Stimulated activated CD4-positive, alpha-beta T cell treated with anti-CD3 and anti-CD28 coated beads, Interleukin-1b, Interleukin-23, amount 100 ng/mL, for 1 hour (primary cell): ENCODE results near the gene NFIA.
"Not testable (repeated sequence)": the region's sequence is repeated elsewhere in the genome, so short reads cannot be mapped to it uniquely, and the experiment has no call there.

Source experiments
- DNase-seq, 2 donors: peaks; one replicate each; pipeline ENCODE4 v3.0.0-alpha.2; 2020; ENCODE audit warnings: low read depth in 2 of 2

The NFIA gene

DNA sequence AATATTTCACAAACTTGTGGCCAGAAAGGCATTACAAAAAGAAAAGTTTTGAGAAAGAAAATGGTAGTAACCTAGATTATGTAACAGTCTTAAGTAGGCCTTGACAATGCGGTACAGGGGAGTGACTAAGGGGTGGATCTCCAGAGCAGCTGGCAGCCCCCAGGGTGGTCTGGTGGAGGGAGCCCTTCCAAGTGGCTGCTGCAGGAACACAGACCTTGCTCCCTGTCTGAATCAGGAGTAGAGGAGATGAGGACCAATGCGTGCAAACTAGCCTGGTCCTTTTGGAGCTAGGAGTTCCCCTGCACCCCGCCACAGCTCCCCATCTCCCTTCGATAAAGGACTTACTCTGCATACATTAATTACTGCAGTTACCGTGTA, 189.0 kb downstream of the NFIA start:
- DNase-seq, result no peak

DNA sequence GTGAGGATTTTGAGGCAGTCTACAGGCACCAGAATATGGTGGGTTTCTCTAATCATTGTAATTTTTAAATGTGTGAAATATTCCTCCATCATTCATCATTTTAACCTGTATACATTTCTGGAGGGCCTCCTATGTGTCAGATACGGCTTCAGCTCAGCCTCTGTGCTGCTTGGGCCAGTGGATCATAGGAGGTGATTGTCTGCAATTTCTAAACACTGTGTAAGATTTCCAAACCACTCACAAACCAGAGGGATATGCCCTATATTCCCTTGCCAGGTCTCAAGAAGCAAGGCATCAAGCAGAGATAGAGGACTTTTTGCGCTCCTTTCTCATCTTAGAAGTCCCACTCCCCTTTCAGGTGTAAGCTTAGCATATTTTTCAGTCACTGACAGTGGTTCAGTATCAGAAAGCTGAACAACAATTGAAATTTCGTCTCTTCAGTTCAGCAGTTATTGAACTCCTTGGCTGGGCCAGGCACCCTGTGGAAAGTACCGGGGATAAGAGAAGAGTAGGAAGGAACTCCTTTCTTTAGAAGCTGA, 190.9 kb downstream of the NFIA start:
- DNase-seq, result no peak

DNA sequence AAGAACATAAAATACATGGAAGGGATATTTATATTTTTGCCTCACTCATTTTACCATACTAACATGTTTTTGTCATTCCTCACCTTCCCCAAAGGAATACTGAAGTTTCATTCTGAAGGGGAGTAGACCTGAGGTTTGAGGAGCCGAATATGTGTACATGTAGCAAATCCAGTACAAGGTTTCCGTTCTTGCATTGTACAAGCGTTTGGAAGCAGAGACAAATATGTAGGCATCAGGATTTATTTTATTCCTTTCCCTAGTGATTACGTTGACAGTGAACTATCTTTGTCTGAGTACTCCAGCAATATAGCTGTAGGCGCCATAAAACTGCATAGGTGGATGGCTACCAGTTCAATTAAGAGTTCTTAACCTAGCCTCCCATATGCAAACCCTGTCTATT, 191.5 kb downstream of the NFIA start:
- no peak for DNase-seq

DNA sequence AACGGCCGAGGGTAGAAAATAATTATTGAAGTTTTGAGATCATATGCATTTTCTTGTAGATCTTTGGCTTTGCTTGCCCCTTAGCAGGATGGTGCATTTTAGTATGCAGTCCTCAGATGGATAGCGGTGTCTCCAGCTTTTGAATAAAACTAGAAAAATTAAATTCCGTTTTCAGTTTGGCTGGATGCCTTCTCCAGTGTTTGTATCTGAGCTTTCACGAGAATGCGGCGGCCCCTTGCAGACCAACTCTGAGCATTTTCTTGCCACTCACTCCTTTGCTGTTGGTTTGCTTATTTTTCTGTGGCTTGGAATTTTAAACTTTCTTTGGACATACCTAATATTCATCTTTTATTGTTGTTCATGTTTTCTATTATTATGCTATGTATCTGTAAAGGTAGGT, 192.6 kb downstream of the NFIA start:
- DNase-seq, result no peak

DNA sequence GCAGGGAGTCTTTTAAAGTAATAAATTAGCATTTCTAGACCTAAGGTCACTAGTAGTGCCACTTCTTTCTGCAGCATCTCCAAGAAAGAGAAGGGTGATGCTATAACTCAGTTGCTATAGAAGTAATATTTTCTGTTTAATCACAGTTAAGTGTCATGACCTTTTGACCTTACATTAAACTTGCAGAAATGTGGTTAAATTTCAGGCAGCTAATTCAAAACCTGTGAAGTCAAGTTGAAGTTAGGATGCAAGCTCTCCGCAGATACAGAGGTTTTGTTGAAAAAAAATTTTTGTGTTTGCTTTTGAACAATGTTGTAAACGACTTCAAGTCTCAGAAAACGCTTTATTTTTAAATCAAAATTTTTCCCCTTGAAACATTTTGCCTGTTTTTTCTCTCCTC, 193.9 kb downstream of the NFIA start:
- DNase-seq, result no peak

DNA sequence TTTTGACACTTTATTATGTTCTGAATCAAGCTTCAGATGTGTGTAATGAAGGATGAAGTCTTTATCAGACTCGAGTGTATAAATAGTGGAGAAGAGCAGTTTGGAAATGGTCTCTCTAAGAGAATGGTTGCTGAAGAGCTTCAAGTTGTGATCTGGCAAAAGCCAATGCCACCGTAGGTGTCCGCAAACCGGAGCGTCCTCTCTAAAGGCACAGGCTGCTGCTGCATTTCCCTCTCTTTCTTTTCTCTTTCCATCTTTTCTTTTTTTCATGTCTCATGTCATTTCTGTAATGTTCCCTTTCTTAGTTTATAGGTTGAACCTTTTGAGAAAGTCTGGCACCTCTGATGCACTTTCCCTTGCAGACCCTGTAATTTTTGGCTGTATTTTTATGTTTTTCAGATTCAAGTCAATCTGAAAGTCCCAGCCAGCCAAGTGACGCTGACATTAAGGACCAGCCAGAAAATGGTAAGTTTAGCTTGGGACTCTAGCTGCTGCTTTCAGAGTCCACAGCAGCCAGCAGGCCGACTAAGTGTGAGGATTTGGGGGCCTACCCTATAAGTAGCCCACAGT, 194.8 kb downstream of the NFIA start:
- no peak for DNase-seq

DNA sequence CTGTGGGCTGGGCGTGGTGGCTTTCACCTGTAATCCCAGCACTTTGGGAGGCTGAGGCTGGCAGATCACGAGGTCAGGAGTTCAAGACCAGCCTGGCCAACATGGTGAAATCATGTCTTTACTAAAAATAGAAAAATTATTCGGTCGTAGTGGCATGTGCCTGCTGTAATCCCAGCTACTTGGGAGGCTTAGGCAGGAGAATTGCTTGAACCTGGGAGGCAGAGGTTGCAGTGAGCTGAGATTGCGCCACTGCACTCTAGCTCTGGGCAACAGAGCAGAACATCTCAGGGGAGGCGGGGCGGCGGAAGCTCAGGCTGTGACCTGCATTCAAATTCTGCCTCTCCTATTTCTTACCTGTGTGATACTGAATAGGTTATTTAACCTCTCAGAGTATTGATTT, 196.1 kb downstream of the NFIA start:
- not testable (repeated sequence) for DNase-seq

DNA sequence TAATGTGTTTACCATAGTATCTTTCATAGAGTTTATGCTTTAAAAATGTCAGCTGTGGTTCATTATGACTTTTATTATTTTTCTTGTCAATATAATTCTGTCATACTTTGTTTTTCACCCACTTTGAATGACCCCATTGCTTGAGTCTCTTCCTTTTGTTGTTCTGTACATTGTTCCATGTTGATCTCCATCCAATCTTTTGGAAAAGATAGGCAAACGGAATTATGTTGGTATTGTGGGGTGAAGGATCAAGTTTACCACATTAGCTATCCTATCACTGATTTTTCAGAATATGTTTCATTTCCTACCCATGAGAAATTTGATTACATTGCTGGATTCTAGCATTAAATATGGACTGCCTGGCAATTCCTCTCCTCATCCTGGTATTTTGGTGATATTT, 196.6 kb downstream of the NFIA start:
- no peak for DNase-seq

DNA sequence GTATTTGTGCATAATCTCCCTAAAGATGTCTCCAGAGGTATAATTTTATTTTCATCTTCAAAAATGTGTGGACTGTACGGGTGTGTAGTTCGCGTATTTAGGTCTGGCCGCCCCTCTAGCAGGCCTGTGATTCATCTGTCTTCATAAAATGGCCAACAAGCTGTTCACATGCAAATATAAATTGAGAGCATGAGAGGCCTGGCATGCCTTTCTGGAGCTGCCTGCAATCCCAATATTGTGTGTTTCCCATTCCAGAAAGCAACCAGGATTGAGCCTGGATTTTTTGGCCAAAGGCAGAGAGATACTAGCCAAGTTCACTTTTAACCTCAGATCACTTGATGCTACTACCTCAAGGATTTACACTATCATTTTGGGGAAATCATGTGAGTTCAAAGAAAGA, 197.2 kb downstream of the NFIA start:
- DNase-seq, result no peak

DNA sequence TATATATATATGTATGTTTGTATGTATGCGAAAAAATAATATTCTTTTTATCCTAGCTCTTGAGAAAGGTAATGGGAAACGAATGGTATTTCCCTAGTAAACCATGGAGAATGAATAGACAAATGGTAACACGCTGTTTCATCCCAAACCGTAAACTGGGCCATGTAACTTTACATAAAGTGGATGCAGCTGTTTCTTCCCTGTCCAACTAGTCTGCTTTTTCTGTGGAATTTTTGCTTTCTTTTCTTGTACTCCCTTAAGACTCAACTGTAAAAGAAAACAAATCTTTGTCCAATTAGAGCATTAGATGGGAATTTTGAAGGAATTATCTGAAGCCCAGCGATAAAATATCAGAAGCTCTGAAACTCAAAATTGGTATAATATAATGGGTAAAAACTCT, 198.1 kb downstream of the NFIA start:
- no peak for DNase-seq

DNA sequence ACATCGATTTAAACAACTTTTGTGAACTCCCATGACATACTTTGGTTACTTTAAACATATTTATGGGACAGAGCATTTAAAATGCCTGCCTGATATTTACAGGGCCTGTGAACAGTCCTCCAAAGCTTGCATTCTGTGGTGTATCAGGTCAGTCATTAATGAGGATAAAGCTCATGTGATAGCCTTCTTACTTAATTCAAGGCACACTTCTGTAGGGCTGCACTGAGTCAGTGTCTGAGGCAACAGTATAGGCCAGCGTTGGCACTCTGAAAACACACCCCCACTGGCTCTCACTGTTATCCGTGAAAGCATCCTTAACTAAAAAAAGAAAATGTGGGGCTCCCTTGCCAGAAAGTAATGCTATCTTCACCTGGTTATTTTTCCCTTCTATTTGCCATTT, 200.0 kb downstream of the NFIA start:
- no peak for DNase-seq

DNA sequence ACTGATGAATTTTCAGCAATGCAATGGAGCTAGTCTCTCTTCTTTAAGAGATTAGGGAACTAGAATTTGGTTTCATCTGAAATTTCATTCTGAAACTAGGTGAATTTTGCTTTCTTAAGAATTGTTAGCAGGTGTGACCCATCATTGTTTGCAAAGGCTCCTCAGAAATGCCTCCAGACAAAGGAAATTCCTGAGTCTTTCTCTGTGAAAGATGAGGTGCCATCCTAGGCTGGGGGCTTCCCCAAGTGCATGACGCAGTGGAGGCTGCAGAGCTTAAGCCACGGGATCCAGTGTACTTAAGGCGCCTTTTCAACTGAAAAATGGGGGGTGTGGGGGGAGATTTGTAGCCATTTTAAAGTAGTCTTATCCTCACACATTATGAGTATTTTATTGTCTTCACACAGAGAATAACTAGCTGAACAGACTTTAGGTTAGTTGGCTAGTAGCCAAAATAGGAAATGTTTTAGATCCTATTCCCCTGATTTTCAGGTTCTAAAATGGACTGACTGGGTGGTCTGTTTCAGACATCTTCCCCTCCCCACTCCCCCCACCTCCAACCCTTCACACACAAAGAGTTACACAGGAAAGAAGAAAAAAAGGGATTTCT, 202.0 kb downstream of the NFIA start:
- no peak for DNase-seq

DNA sequence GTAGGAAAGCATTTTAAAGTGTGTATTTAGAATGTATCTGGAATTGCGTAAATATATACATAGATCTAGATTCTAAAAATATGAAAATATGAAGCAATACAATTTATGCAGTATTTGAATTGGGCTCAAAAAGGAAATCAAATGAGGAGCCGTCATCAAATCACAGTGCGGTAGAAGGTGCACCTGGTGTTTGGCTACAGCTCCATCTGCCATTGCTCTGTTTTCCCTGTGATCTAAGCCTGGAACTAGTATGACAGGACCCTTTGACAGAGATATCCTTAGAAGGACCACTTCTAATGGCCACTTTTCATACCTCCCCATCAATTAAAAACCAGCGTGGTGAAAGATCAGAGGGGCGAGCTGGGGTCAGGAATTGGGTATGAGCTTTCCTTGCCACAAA, 202.6 kb downstream of the NFIA start:
- DNase-seq, result no peak

DNA sequence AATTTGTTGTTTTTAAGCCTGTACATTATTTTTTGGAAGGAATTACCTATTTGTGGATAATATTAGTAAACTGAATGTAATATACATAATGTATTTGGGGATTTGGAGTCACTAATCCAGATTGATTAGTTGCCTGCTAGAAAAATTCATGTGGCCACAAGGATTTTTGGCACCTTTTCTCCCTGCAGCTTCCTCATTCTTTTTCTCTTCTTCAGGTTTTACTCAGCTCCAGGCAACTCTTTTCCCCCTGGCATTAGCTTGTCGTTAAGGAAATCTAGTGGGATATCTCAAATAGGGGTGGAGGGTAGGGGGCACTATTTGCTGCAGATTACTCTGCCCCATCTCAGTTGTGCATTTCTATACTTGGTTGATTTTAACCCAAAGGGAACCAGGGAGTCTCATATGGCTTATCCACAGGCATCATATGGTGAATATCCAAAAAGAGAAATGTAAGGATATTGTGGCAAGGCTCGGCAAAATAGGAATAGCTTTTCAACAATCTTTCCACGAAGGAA, 203.1 kb downstream of the NFIA start:
- DNase-seq, result no peak

DNA sequence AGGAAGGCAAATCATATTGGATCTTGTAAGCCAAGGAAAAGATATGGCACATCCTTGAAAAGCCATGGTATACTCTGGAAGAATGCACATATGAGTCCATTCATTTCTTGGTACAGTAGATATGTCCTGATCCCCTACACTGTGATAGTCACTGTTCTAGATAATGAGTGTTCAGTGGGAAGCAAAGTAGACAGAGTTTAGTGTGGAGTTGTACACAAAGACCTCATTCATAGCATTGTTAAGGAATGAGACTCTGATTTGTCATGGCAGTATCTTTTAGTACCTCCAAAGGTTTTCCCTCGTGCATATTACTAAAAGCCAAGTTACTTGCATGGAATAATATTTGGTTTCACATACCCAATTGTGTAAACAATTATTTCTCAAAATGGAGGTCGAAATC, 204.7 kb downstream of the NFIA start:
- no peak for DNase-seq

DNA sequence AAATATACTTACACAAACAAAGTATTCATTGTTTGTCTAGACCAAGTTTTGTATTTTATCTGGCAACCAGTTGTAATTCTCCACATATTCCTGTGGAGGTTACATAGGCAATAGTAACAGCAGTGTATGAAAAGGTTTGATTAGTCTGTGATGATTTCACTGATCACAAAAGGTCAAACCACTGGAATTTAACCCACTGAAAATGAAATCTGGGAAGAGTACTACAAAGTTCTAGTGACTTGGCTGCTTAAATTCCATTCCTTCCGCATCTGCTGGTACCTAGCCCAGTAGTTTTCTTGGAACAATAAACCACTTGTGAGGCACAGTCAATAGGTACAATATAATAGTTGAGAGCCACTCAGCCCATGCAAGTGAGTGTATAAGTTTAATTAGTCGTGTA, 205.4 kb downstream of the NFIA start:
- no peak for DNase-seq

DNA sequence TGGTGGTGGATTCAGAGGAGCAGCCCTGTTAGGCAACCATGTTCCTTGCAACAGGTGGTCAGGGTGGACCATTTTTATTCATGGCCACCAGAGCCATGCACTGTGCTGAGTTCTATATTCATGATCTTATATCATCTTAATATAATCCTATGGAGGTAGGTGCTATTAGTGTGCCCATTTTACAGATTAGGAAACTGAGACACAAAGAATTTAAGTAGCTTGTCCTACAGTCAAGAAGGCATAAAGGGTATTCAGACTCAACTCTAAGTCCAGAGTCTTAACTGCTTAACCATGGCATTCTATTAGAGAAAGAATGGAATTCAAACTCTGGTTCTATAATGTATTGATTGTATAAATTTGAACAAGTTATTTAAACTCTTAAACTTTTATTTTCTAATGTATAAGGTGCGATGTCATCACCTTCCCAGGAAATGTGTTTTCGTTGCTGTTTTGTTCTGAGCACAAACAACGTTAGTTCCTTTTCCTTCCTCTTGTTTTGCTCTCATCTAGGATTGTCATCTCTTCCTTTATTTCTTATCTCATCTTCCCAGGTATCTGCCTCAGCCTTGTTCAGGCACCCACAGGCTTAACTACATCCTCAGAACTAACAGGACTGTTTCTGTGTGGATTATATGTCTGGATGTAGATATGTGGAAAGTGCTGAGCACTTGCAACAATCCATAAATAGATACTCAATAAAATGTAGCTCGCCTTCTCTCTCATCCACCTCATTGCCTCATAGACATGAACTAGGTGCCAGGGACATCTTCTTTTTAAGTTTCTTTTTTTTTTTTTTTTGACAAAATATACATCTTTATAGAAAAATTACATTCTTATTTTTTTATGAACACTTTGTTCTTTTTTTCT, 207.1 kb downstream of the NFIA start:
- no peak for DNase-seq

DNA sequence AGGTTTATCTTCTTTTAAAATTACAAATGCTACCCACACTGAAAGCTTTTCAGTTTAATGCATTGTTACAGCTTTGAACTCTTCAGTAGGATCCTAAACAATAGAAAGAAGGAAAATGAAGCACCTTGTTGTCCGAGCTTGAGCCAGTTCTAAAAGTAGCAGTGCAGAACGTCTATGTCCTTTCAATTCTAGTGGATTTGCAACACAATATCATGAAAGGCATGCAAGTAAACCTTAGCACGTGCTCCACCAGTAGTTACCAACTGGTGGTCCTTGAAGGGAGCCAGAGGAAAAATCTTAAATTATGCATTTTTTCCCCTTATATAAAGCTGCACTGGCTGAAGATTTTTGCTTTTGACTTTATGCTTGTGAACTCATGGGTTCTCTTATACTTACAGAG, 208.2 kb downstream of the NFIA start:
- no peak for DNase-seq

DNA sequence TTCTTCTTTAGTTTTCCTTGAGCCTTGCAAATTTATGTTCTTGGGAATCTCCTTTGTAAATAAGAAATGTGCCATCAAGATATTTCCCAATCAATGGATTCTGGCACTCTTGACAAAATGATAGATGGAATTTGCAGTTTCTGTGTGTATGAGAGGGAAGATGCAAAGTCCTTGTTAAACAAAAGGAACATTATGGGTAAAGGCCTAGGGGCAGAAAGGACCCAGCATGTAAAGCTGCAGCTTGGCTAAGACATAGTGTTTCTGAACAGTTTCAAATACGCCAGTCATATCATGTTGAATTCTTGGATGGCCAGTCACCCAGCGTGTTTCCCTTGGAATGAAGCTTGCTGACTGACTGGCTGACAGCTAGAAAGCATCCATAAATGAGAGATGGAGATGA, 210.8 kb downstream of the NFIA start:
- no peak for DNase-seq

DNA sequence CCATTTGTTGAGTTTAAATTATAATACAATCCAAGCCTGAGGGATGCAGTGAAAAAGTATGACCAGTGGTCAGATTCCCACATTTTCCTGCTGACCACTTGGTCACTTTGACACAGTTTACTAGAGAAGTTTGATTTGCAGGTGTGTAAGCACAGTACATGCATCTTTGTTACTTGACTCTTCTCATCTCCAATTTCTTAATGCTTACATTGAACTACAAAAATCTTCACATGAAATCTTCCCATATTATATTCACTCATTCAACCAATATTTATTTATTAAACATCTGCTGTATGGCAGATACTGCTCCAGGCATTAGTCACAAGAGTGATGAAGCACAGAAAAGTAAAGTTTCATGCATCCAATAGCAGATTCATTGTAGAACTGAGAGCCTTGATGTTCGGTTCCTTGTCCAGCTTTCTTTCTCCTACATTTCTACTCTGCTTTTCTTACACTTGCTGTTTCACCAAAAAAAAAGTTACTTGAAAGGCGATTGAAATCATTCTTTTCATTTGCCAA, 211.7 kb downstream of the NFIA start:
- DNase-seq, result no peak

DNA sequence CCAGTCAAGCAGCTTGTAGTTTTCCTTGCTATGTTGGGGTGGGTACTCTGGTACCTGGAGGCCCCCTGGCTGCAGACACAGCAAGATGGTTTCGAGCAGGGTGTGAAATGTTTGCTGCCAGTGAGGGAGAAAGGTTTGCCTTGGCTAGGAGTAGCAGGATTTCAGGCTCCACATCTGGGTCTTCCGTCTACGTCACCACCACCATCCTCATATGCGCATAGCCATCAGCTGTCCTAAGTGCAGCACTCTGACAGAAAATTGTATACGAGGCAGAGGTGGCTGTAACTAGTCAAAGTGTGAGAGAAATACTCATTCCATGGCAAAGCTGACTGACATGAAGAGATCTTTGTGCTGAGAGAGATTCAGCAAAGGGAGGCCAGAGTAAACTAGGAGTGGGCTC, 212.6 kb downstream of the NFIA start:
- DNase-seq, result no peak

DNA sequence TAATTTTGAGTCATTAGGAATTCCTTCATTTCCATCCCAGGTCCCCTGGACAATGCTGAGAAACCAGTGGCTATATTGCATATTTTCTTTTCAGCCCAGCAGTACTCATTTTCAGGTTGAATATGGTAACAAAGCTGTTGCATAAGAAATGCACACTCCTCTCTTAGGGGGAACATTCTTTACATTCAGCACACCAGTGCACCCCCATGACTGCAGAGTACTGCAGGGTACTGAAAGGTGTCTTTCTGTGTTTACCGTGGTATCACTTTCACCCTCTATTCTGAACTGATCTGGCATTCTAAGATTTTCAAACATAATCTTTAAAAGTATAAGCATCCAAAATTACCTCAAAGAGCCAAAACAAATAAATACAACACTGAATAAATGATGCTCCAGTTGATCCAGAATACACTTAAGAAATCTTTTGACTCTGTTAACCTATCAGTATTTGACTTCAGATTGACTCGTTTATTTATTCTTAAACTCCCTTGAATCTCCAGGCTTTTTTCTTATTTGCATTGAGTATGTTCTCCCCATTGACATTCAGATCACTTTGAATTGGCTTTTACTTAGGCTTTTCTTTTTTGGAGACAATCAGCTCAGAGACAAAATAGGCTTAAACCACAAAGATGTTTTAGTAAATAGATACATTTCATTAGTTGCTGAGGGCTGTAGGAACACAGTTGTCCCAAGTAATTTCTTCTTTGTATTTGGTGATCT, 213.6 kb downstream of the NFIA start:
- no peak for DNase-seq
